GM19099 (cell line): ENCODE measurements around the gene TULP4.
A peak's percentile ranks its signal among the peaks of the same experiment; 100 is the strongest.

ENCODE experiments used
- POLR2A ChIP-seq: IDR thresholded peaks from 3 replicates; pipeline ENCODE4 v1.6.1; 2011; ENCODE audit warnings: low read depth; ENCODE audit not compliant: insufficient read length; ENCODE audit errors: extremely low read depth

TULP4 gene

GRCh38 chr6:158516098-158516497 lies 203.8 kb downstream of the TULP4 start:
- no peak for TF ChIP-seq POLR2A

- TF ChIP-seq POLR2A: no peak
These were observed 204.8 kb downstream of the TULP4 start for GRCh38 chr6:158517038-158517437.

GRCh38 chr6:158517581-158517980 lies 205.3 kb downstream of the TULP4 start:
- TF ChIP-seq POLR2A: no peak

- peak; percentile 26 for TF ChIP-seq POLR2A
These were observed 206.2 kb downstream of the TULP4 start for GRCh38 chr6:158518191-158519127.

GRCh38 chr6:158519300-158519699 lies 207.0 kb downstream of the TULP4 start:
- no peak for TF ChIP-seq POLR2A

GRCh38 chr6:158519761-158520160 lies 207.5 kb downstream of the TULP4 start:
- TF ChIP-seq POLR2A: no peak

GRCh38 chr6:158521759-158522158 lies 209.5 kb downstream of the TULP4 start:
- no peak for TF ChIP-seq POLR2A

GRCh38 chr6:158522616-158523015 lies 210.4 kb downstream of the TULP4 start:
- TF ChIP-seq POLR2A: no peak

GRCh38 chr6:158524311-158524710 lies 212.0 kb downstream of the TULP4 start:
- no peak for TF ChIP-seq POLR2A

GRCh38 chr6:158528826-158529225 lies 216.6 kb downstream of the TULP4 start:
- TF ChIP-seq POLR2A: no peak

GRCh38 chr6:158529629-158530028 lies 217.4 kb downstream of the TULP4 start:
- TF ChIP-seq POLR2A: no peak

GRCh38 chr6:158531566-158531965 lies 219.3 kb downstream of the TULP4 start:
- no peak for TF ChIP-seq POLR2A

- no peak for TF ChIP-seq POLR2A
These were observed 219.7 kb downstream of the TULP4 start for GRCh38 chr6:158531970-158532369.

- TF ChIP-seq POLR2A: no peak
These were observed 224.0 kb downstream of the TULP4 start for GRCh38 chr6:158536084-158536890.

- TF ChIP-seq POLR2A: no peak
These were observed 224.9 kb downstream of the TULP4 start for GRCh38 chr6:158536891-158537798.
